WTC11 (cell line): ENCODE results near the gene SNX9. TPM values are rescaled to one million over a fixed set of nuclear protein-coding genes. Genes with fewer than 3 reads are reported as not detected.

Experiments
- ATAC-seq: fragments of 200-7000 bp; cut with Tn5 transposase; 2 replicates; pipeline ENCODE4 v1.10.0; 2021; ENCODE audit warnings: mild to moderate bottlenecking, moderate library complexity
- CTCF ChIA-PET: fragments of 300-600 bp; sonication (Branson Sonifier 250); formaldehyde crosslinking; loops from one replicate; lab custom pipeline; 2021; ENCODE audit warnings: antibody characterized with exemption; lab: Charles Lee
- POLR2A ChIA-PET: fragments of 350-600 bp; sonication (Branson Sonifier 250); formaldehyde crosslinking; loops from one replicate; lab custom pipeline; 2021; ENCODE audit warnings: antibody characterized with exemption; lab: Charles Lee
- DNase-seq: peaks from one replicate; pipeline ENCODE4 v3.0.0; 2021; ENCODE audit warnings: low spot score
- H3K27ac Mint-ChIP-seq: 2 replicates; pipeline ENCODE4 v1.8.0; 2021; ENCODE audit warnings: mixed read lengths
- H3K27me3 Mint-ChIP-seq: 2 replicates; pipeline ENCODE4 v1.8.0; 2021; ENCODE audit warnings: low read depth, mild to moderate bottlenecking, moderate library complexity, mixed read lengths
- H3K36me3 Mint-ChIP-seq: 2 replicates; pipeline ENCODE4 v1.8.0; 2021; ENCODE audit warnings: mixed read lengths
- H3K4me1 Mint-ChIP-seq: 2 replicates; pipeline ENCODE4 v1.8.0; 2022; ENCODE audit warnings: mixed read lengths
- H3K4me3 Mint-ChIP-seq: 2 replicates; pipeline ENCODE4 v1.8.0; 2021; ENCODE audit warnings: mild to moderate bottlenecking, moderate library complexity, mixed read lengths
- H3K9me3 Mint-ChIP-seq: 2 replicates; pipeline ENCODE4 v1.8.0; 2021; ENCODE audit warnings: mixed read lengths
- ARID4B ChIP-seq: sonication (generic); formaldehyde crosslinking; IDR thresholded peaks from 2 replicates; pipeline ENCODE4 v1.8.0; 2023; ENCODE audit warnings: missing genetic modification reagents, mild to moderate bottlenecking, borderline replicate concordance
- ATF1 ChIP-seq: sonication (generic); formaldehyde crosslinking; IDR thresholded peaks from 2 replicates; pipeline ENCODE4 v1.8.1; 2023; ENCODE audit warnings: mild to moderate bottlenecking, moderate library complexity, missing genetic modification reagents
- ATF2 ChIP-seq: sonication (generic); formaldehyde crosslinking; IDR thresholded peaks from 2 replicates; pipeline ENCODE4 v1.8.1; 2022; ENCODE audit warnings: low read depth, missing genetic modification reagents, borderline replicate concordance
- ERG ChIP-seq: fragments of 250-450 bp; sonication (Bioruptor Pico); IDR thresholded peaks from 2 replicates; pipeline ENCODE4 v1.8.0; 2021; ENCODE audit warnings: mild to moderate bottlenecking
- FOXJ3 ChIP-seq: sonication (generic); formaldehyde crosslinking; IDR thresholded peaks from 2 replicates; pipeline ENCODE4 v1.9.0; 2021; ENCODE audit warnings: missing genetic modification reagents, mild to moderate bottlenecking, borderline replicate concordance
- GABPB1 ChIP-seq: sonication (generic); formaldehyde crosslinking; IDR thresholded peaks from 2 replicates; pipeline ENCODE4 v1.8.1; 2023; ENCODE audit warnings: mild to moderate bottlenecking, missing genetic modification reagents
- KAT7 ChIP-seq: sonication (generic); formaldehyde crosslinking; IDR thresholded peaks from 2 replicates; pipeline ENCODE4 v1.8.1; 2023; ENCODE audit warnings: missing genetic modification reagents, mild to moderate bottlenecking, borderline replicate concordance
- NR2C2 ChIP-seq: sonication (generic); formaldehyde crosslinking; IDR thresholded peaks from 2 replicates; pipeline ENCODE4 v1.8.0; 2022; ENCODE audit warnings: mild to moderate bottlenecking, missing genetic modification reagents
- SOX15 ChIP-seq: fragments of 250-450 bp; sonication (Bioruptor Pico); IDR thresholded peaks from 2 replicates; pipeline ENCODE4 v1.9.0; 2021; ENCODE audit warnings: mild to moderate bottlenecking
- TEAD4 ChIP-seq: sonication (generic); formaldehyde crosslinking; IDR thresholded peaks from 2 replicates; pipeline ENCODE4 v1.8.0; 2022; ENCODE audit warnings: mild to moderate bottlenecking, missing genetic modification reagents
- TP53 ChIP-seq: sonication (generic); formaldehyde crosslinking; IDR thresholded peaks from 2 replicates; pipeline ENCODE4 v1.8.1; 2023; ENCODE audit warnings: mild to moderate bottlenecking, missing genetic modification reagents
- ZNF532 ChIP-seq: fragments of 250-450 bp; sonication (Bioruptor Pico); IDR thresholded peaks from 2 replicates; pipeline ENCODE4 v1.9.0; 2021; ENCODE audit warnings: mild to moderate bottlenecking, borderline replicate concordance
- total RNA-seq: library from RNA; stranded (reverse); gene quantifications from 3 replicates; pipeline ENCODE4 v1.2.3, GENCODE V29; 2021

SNX9 gene
- total RNA-seq, 1 experiment from 2014 or later = 35.0 TPM

GRCh38 chr6:157984686-157985225 is 161.7 kb downstream of the SNX9 start (continued):
- TF ChIP-seq FOXJ3 (CRISPR knock-in tag) (no peak), ERG (no peak), TP53 (CRISPR knock-in tag) (no peak), ATF2 (CRISPR knock-in tag) (no peak), NR2C2 (no peak), TEAD4 (no peak), SOX15 (CRISPR knock-in tag) (no peak), KAT7 (CRISPR knock-in tag) (no peak), ZNF532 (CRISPR knock-in tag) (no peak), ARID4B (CRISPR knock-in tag) (no peak)

GRCh38 chr6:157985378-157986155 is 162.5 kb downstream of the SNX9 start:
- ChIA-PET CTCF (interaction anchor here (1.2 to 3.8 kb wide), 2 partner anchors 41 to 112 kb away, joined by 3 to 15 read pairs; no protein-coding TSS in a partner anchor), POLR2A (no interaction called here)
- Mint-ChIP-seq H3K9me3 (no peaks in the 10 kb centered on the region), H3K4me3 (no peak overlapping the region), H3K4me1 (peaks cover 73% of the 10 kb centered on the region), H3K27ac (peak overlapping the region; percentile 95)
- ATAC-seq (peak; percentile 7; the same call in 1 of the 2 replicates), DNase-seq (no peak)
- no peak for TF ChIP-seq ATF1 (CRISPR knock-in tag)
- TF ChIP-seq GABPB1 (CRISPR knock-in tag) = peak; percentile 71
- TF ChIP-seq, all 79 proteins: peak for 1
- Mint-ChIP-seq H3K27me3 (peaks cover 8% of the 10 kb centered on the region), H3K36me3 (no peaks in the 10 kb centered on the region)
